SK-N-SH treated with all-trans-retinoic acid at 6 μM for 48 hours (cell line): ENCODE results near the gene DSCAM.

ENCODE experiments used
- ARNTL ChIP-seq: fragments of 450-650 bp; formaldehyde crosslinking; IDR thresholded peaks from 2 replicates; pipeline ENCODE4 v1.5.0; 2020; ENCODE audit warnings: low read depth, mild to moderate bottlenecking, moderate library complexity, borderline replicate concordance
- BACH2 ChIP-seq: fragments of 250-450 bp; sonication (Bioruptor Pico); IDR thresholded peaks from 2 replicates; pipeline ENCODE4 v1.9.0; 2021; ENCODE audit warnings: mild to moderate bottlenecking, borderline replicate concordance
- ESRRG ChIP-seq: fragments of 250-450 bp; sonication (Bioruptor Pico); IDR thresholded peaks from 2 replicates; pipeline ENCODE4 v1.6.1; 2021; ENCODE audit warnings: mild to moderate bottlenecking
- GLIS3 ChIP-seq: fragments of 250-450 bp; sonication (Bioruptor Pico); IDR thresholded peaks from 2 replicates; pipeline ENCODE4 v1.5.0; 2020; ENCODE audit warnings: mild to moderate bottlenecking, moderate library complexity
- ISL1 ChIP-seq: fragments of 250-450 bp; sonication (Bioruptor Pico); IDR thresholded peaks from 2 replicates; pipeline ENCODE4 v2.1.2; 2022; ENCODE audit warnings: mild to moderate bottlenecking, moderate library complexity
- RARB ChIP-seq: fragments of 250-450 bp; sonication (Bioruptor Pico); IDR thresholded peaks from 2 replicates; pipeline ENCODE4 v1.8.0; 2021; ENCODE audit warnings: mild to moderate bottlenecking, moderate library complexity
- SNAI2 ChIP-seq: fragments of 250-450 bp; sonication (Bioruptor Pico); IDR thresholded peaks from 2 replicates; pipeline ENCODE4 v1.5.0; 2020; ENCODE audit warnings: mild to moderate bottlenecking, moderate library complexity
- TCF4 ChIP-seq: fragments of 250-450 bp; sonication (Bioruptor Pico); IDR thresholded peaks from 2 replicates; pipeline ENCODE4 v1.8.0; 2021; ENCODE audit warnings: mild to moderate bottlenecking, moderate library complexity, borderline replicate concordance
- TOX ChIP-seq: fragments of 250-450 bp; sonication (Bioruptor Pico); IDR thresholded peaks from 2 replicates; pipeline ENCODE4 v1.8.0; 2021; ENCODE audit warnings: mild to moderate bottlenecking, moderate library complexity, borderline replicate concordance
- ZNF565 ChIP-seq: fragments of 450-650 bp; formaldehyde crosslinking; conservative IDR thresholded peaks from 2 replicates; pipeline ENCODE4 v1.5.0; 2020; ENCODE audit warnings: low read depth, mild to moderate bottlenecking, moderate library complexity
- TF ChIP-seq, protein P1 (sequence below): fragments of 250-450 bp; sonication (Bioruptor Pico); IDR thresholded peaks from 2 replicates; pipeline ENCODE4 v1.5.1; 2021; ENCODE audit warnings: mild to moderate bottlenecking, moderate library complexity
- TF ChIP-seq, protein P2 (sequence below): fragments of 250-450 bp; sonication (Bioruptor Pico); IDR thresholded peaks from 2 replicates; pipeline ENCODE4 v1.8.0; 2020; ENCODE audit warnings: mild to moderate bottlenecking, moderate library complexity, borderline replicate concordance
- TF ChIP-seq, protein P3 (sequence below): fragments of 250-450 bp; sonication (Bioruptor Pico); IDR thresholded peaks from 2 replicates; pipeline ENCODE4 v1.5.0; 2020; ENCODE audit warnings: mild to moderate bottlenecking, moderate library complexity

DNA sequence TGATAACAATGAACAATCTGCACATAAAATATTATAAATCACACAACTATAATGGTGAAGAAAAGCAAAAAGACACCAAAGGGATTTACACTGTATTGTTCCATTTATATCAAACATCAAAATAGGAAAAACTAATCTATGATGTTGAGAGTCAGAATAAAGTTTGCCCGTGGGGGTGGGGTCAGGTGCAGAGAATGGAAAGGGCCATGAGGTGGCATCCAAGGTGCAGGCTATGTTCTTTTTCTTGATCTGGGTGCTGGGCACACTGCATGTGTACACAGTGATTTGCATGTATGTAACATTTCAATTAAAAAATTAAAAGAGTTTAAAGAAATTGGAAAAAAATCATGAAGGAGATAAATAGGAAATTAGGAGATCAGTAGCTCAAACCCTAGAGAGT is 127.3 kb downstream of the DSCAM start:
- no peak for TF ChIP-seq ARNTL (CRISPR knock-in tag)
- no peak for TF ChIP-seq RARB (CRISPR knock-in tag)
- TF ChIP-seq ESRRG (CRISPR knock-in tag), result no peak
- TF ChIP-seq GLIS3 (CRISPR knock-in tag), result no peak
- TF ChIP-seq ISL1 (CRISPR knock-in tag), result no peak
- TF ChIP-seq, protein P1, sequence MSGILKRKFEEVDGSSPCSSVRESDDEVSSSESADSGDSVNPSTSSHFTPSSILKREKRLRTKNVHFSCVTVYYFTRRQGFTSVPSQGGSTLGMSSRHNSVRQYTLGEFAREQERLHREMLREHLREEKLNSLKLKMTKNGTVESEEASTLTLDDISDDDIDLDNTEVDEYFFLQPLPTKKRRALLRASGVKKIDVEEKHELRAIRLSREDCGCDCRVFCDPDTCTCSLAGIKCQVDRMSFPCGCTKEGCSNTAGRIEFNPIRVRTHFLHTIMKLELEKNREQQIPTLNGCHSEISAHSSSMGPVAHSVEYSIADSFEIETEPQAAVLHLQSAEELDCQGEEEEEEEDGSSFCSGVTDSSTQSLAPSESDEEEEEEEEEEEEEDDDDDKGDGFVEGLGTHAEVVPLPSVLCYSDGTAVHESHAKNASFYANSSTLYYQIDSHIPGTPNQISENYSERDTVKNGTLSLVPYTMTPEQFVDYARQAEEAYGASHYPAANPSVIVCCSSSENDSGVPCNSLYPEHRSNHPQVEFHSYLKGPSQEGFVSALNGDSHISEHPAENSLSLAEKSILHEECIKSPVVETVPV (CRISPR knock-in tag), result no peak
- TF ChIP-seq, protein P2, sequence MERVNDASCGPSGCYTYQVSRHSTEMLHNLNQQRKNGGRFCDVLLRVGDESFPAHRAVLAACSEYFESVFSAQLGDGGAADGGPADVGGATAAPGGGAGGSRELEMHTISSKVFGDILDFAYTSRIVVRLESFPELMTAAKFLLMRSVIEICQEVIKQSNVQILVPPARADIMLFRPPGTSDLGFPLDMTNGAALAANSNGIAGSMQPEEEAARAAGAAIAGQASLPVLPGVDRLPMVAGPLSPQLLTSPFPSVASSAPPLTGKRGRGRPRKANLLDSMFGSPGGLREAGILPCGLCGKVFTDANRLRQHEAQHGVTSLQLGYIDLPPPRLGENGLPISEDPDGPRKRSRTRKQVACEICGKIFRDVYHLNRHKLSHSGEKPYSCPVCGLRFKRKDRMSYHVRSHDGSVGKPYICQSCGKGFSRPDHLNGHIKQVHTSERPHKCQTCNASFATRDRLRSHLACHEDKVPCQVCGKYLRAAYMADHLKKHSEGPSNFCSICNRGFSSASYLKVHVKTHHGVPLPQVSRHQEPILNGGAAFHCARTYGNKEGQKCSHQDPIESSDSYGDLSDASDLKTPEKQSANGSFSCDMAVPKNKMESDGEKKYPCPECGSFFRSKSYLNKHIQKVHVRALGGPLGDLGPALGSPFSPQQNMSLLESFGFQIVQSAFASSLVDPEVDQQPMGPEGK (CRISPR knock-in tag), result no peak
- no peak for TF ChIP-seq SNAI2 (CRISPR knock-in tag)
- TF ChIP-seq BACH2, result no peak
- TF ChIP-seq, protein P3, sequence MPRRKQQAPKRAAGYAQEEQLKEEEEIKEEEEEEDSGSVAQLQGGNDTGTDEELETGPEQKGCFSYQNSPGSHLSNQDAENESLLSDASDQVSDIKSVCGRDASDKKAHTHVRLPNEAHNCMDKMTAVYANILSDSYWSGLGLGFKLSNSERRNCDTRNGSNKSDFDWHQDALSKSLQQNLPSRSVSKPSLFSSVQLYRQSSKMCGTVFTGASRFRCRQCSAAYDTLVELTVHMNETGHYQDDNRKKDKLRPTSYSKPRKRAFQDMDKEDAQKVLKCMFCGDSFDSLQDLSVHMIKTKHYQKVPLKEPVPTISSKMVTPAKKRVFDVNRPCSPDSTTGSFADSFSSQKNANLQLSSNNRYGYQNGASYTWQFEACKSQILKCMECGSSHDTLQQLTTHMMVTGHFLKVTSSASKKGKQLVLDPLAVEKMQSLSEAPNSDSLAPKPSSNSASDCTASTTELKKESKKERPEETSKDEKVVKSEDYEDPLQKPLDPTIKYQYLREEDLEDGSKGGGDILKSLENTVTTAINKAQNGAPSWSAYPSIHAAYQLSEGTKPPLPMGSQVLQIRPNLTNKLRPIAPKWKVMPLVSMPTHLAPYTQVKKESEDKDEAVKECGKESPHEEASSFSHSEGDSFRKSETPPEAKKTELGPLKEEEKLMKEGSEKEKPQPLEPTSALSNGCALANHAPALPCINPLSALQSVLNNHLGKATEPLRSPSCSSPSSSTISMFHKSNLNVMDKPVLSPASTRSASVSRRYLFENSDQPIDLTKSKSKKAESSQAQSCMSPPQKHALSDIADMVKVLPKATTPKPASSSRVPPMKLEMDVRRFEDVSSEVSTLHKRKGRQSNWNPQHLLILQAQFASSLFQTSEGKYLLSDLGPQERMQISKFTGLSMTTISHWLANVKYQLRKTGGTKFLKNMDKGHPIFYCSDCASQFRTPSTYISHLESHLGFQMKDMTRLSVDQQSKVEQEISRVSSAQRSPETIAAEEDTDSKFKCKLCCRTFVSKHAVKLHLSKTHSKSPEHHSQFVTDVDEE (CRISPR knock-in tag), result no peak
- no peak for TF ChIP-seq ZNF565 (CRISPR knock-in tag)
- no peak for TF ChIP-seq TCF4
- no peak for TF ChIP-seq TOX (CRISPR knock-in tag)
